Keratinocyte (primary cell): ENCODE data around the gene CFAP61.

Experiments
- CTCF ChIP-seq, 3 experiments: IDR thresholded peaks in 1 of 3; conservative IDR thresholded peaks in 1 of 3; optimal IDR thresholded peaks in 1 of 3; 2 replicates in 2 of 3; 3 replicates in 1 of 3; pipeline versions ENCODE3 to v1.5.1; 2011; ENCODE audit warnings: low read length in 3 of 3, mild to moderate bottlenecking in 3 of 3, moderate library complexity in 2 of 3, control low read depth in 1 of 3, inconsistent platforms in 1 of 3; ENCODE audit not compliant: insufficient read depth in 2 of 3; ENCODE audit errors: extremely low read depth in 1 of 3
- EZH2 ChIP-seq: IDR thresholded peaks from one replicate; pipeline ENCODE4 v1.6.1; 2012; ENCODE audit warnings: inconsistent platforms, mild to moderate bottlenecking, low read length, moderate library complexity

- TF ChIP-seq CTCF (optimal IDR thresholded peaks at IDR 0.05 in 1 of 3, IDR thresholded peaks at IDR 0.05 in 1 of 3, conservative IDR thresholded peaks at IDR 0.05 in 1 of 3; ENCODE audit: extremely low read depth in 1 of 3, insufficient read depth in 2 of 3, low read length in 3 of 3) = no peak
- TF ChIP-seq EZH2 = no peak
These were observed 352.3 kb downstream of the CFAP61 start for GRCh38 chr20:20404633-20405032.
